ENCODE results near the gene MCRS1.
"Not testable (repeated sequence)": the region's sequence is repeated elsewhere in the genome, so short reads cannot be mapped to it uniquely, and the experiment has no call there.

Gene MCRS1

GRCh38 chr12:49567611-49568441, at the start of gene MCRS1:
MCRS1 (minus strand) TSS chr12:49568142; CDS start chr12:49566731, 1,411 bp downstream.
- in situ Hi-C loops (cut with MboI; ENCODE audit: low sequenced_read_pairs) = no loop called here

- in situ Hi-C loops (cut with MboI; ENCODE audit: low sequenced_read_pairs) = no loop called here
These were observed 48.7 kb upstream of the MCRS1 start for GRCh38 chr12:49616533-49617219.

- in situ Hi-C loops (cut with MboI; ENCODE audit: low sequenced_read_pairs) = no loop called here
These were observed 47.8 kb upstream of the MCRS1 start for GRCh38 chr12:49615725-49616124.

GRCh38 chr12:49612210-49612609, 44.3 kb upstream of the MCRS1 start:
- in situ Hi-C loops (cut with MboI; ENCODE audit: low sequenced_read_pairs) = no loop called here

GRCh38 chr12:49610785-49611184, 42.8 kb upstream of the MCRS1 start:
- in situ Hi-C loops (cut with MboI; ENCODE audit: low sequenced_read_pairs) = not testable (repeated sequence)

GRCh38 chr12:49609875-49610154, 41.9 kb upstream of the MCRS1 start:
- in situ Hi-C loops (cut with MboI; ENCODE audit: low sequenced_read_pairs) = no loop called here

GRCh38 chr12:49609059-49609874, 41.3 kb upstream of the MCRS1 start:
- in situ Hi-C loops (cut with MboI; ENCODE audit: low sequenced_read_pairs) = no loop called here

- in situ Hi-C loops (cut with MboI; ENCODE audit: low sequenced_read_pairs) = not testable (repeated sequence)
These were observed 37.6 kb upstream of the MCRS1 start, which contains the start of gene FAM186B for GRCh38 chr12:49605539-49605938. FAM186B (minus strand) TSS chr12:49605639; CDS start chr12:49605477, 162 bp downstream.

GRCh38 chr12:49604856-49605255, 36.9 kb upstream of the MCRS1 start:
- in situ Hi-C loops (cut with MboI; ENCODE audit: low sequenced_read_pairs) = no loop called here

- in situ Hi-C loops (cut with MboI; ENCODE audit: low sequenced_read_pairs) = no loop called here
These were observed 35.8 kb upstream of the MCRS1 start for GRCh38 chr12:49603721-49604120.

- in situ Hi-C loops (cut with MboI; ENCODE audit: low sequenced_read_pairs) = no loop called here
These were observed 32.0 kb upstream of the MCRS1 start for GRCh38 chr12:49599961-49600360.

- in situ Hi-C loops (cut with MboI; ENCODE audit: low sequenced_read_pairs) = no loop called here
These were observed 30.6 kb upstream of the MCRS1 start for GRCh38 chr12:49598527-49598926.

GRCh38 chr12:49588721-49589516, 21.0 kb upstream of the MCRS1 start:
- in situ Hi-C loops (cut with MboI; ENCODE audit: low sequenced_read_pairs) = no loop called here

- in situ Hi-C loops (cut with MboI; ENCODE audit: low sequenced_read_pairs) = no loop called here
These were observed 20.3 kb upstream of the MCRS1 start for GRCh38 chr12:49588281-49588680.

GRCh38 chr12:49587174-49587908, 19.4 kb upstream of the MCRS1 start:
- in situ Hi-C loops (cut with MboI; ENCODE audit: low sequenced_read_pairs) = no loop called here

GRCh38 chr12:49585477-49586459, 17.8 kb upstream of the MCRS1 start:
- in situ Hi-C loops (cut with MboI; ENCODE audit: low sequenced_read_pairs) = no loop called here

GRCh38 chr12:49584591-49584990, 16.6 kb upstream of the MCRS1 start:
- in situ Hi-C loops (cut with MboI; ENCODE audit: low sequenced_read_pairs) = no loop called here

- in situ Hi-C loops (cut with MboI; ENCODE audit: low sequenced_read_pairs) = no loop called here
These were observed 15.6 kb upstream of the MCRS1 start for GRCh38 chr12:49583366-49584094.

Measured in HL-60/S4 treated with retinoic acid at 250 ng/mL for 4 days and 3 days (cell line).